PC-3 (cell line): Measurements from ENCODE around the gene FOXK2.

ENCODE experiments used
- EZH2 ChIP-seq: fragments of 300-600 bp; sonication (generic); IDR thresholded peaks from one replicate; pipeline ENCODE4 v1.6.1; 2017; ENCODE audit warnings: antibody characterized with exemption, mild to moderate bottlenecking, low read length; ENCODE audit not compliant: unreplicated experiment
- EZH2phosphoT487 ChIP-seq: fragments of 300-600 bp; sonication (generic); IDR thresholded peaks from 2 replicates; pipeline ENCODE4 v1.6.1; 2018; ENCODE audit warnings: mild to moderate bottlenecking, antibody characterized with exemption, low read length, borderline replicate concordance
- TF ChIP-seq, protein P1 (sequence below): fragments of 300-600 bp; sonication (generic); conservative IDR thresholded peaks from 2 replicates; pipeline ENCODE4 v1.5.1; 2017; ENCODE audit warnings: antibody characterized with exemption, low read depth, mild to moderate bottlenecking, low read length

DNA sequence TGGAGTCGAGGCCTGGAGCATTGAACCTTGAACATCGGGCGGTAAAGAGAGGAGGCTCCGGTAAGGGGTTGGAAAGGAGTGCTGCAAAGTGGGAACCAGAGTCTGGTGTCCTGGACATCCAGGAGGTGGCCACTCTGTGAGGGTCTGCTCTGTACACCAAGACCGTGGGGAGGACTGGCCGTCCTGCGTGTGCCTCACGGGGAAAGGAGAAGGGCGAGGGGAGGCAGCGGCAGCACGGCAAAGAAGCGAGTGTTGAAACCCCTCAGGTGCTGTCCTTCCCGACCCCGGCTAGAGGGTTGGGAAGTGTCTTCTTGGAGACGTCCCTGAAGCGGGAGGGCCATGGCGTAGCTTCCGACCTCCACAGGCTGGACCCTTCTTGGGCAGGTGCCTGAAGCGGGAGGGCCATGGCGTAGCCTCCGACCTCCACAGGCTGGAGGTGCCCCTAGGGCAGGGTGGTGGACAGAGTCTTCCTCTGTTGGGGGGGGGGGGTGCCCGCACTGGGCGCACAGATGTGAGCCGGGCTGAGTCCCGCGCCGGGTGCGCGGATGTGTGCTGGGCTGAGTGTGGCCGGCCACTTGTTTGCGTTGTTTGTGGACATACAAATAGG lies 42.0 kb downstream of the FOXK2 start:
- TF ChIP-seq, protein P1, sequence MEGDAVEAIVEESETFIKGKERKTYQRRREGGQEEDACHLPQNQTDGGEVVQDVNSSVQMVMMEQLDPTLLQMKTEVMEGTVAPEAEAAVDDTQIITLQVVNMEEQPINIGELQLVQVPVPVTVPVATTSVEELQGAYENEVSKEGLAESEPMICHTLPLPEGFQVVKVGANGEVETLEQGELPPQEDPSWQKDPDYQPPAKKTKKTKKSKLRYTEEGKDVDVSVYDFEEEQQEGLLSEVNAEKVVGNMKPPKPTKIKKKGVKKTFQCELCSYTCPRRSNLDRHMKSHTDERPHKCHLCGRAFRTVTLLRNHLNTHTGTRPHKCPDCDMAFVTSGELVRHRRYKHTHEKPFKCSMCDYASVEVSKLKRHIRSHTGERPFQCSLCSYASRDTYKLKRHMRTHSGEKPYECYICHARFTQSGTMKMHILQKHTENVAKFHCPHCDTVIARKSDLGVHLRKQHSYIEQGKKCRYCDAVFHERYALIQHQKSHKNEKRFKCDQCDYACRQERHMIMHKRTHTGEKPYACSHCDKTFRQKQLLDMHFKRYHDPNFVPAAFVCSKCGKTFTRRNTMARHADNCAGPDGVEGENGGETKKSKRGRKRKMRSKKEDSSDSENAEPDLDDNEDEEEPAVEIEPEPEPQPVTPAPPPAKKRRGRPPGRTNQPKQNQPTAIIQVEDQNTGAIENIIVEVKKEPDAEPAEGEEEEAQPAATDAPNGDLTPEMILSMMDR: no peak
- TF ChIP-seq EZH2phosphoT487 (no peak), EZH2 (no peak)
